MM.1S (cell line): Measurements from ENCODE around the gene SH3BP4.

Experiments used
- DNase-seq: peaks from one replicate; pipeline ENCODE4 v3.0.0-alpha.2; 2015
- H2AFZ ChIP-seq: fragments of 300-600 bp; sonication (generic); 2 replicates; pipeline ENCODE4 v1.6.0; 2016; ENCODE audit warnings: antibody characterized with exemption, low read length
- H3F3A ChIP-seq: fragments of 300-600 bp; sonication (generic); 2 replicates; pipeline ENCODE4 v1.6.1; 2016; ENCODE audit warnings: mild to moderate bottlenecking, antibody characterized with exemption, low read length, moderate library complexity, mixed read lengths; ENCODE audit not compliant: insufficient read depth
- H3K27ac ChIP-seq: fragments of 300-600 bp; sonication (generic); 2 replicates; pipeline ENCODE4 v1.5.1; 2016; ENCODE audit warnings: mild to moderate bottlenecking, low read length
- H3K27me3 ChIP-seq: fragments of 300-600 bp; sonication (generic); replicated peaks from 2 replicates; pipeline ENCODE4 v1.6.0; 2016; ENCODE audit warnings: low read length; ENCODE audit not compliant: insufficient read depth
- H3K36me3 ChIP-seq: fragments of 300-600 bp; sonication (generic); replicated peaks from 2 replicates; pipeline ENCODE4 v1.6.1; 2016; ENCODE audit warnings: mild to moderate bottlenecking, low read length, mixed read lengths; ENCODE audit not compliant: insufficient read depth
- H3K4me1 ChIP-seq: fragments of 300-600 bp; sonication (generic); 2 replicates; pipeline ENCODE4 v1.6.1; 2016; ENCODE audit warnings: low read length, mixed read lengths
- H3K4me2 ChIP-seq: fragments of 300-600 bp; sonication (generic); 2 replicates; pipeline ENCODE4 v1.6.0; 2016; ENCODE audit warnings: low read depth, low read length
- H3K4me3 ChIP-seq: fragments of 300-600 bp; sonication (generic); 2 replicates; pipeline ENCODE4 v1.5.1; 2016; ENCODE audit warnings: low read length, mixed read lengths
- H3K79me2 ChIP-seq: fragments of 300-600 bp; sonication (generic); 2 replicates; pipeline ENCODE4 v1.6.1; 2016; ENCODE audit warnings: mixed run types, low read length, mixed read lengths
- H3K9ac ChIP-seq: fragments of 300-600 bp; sonication (generic); 2 replicates; pipeline ENCODE4 v1.6.1; 2016; ENCODE audit warnings: low read length, mixed read lengths
- H3K9me2 ChIP-seq: fragments of 300-600 bp; sonication (generic); replicated peaks from 2 replicates; pipeline ENCODE4 v1.6.1; 2016; ENCODE audit warnings: mild to moderate bottlenecking, low read length, mixed read lengths; ENCODE audit not compliant: insufficient read depth
- H3K9me3 ChIP-seq: fragments of 300-600 bp; sonication (generic); replicated peaks from 2 replicates; pipeline ENCODE4 v1.6.1; 2016; ENCODE audit warnings: mild to moderate bottlenecking, low read length, mixed read lengths; ENCODE audit not compliant: insufficient read depth
- H4K20me1 ChIP-seq: fragments of 300-600 bp; sonication (generic); 2 replicates; pipeline ENCODE4 v1.6.1; 2016; ENCODE audit warnings: mild to moderate bottlenecking, low read length, moderate library complexity, mixed read lengths; ENCODE audit not compliant: insufficient read depth
- CTCF ChIP-seq: fragments of 300-600 bp; sonication (generic); IDR thresholded peaks from 2 replicates; pipeline ENCODE4 v1.5.1; 2016; ENCODE audit warnings: antibody characterized with exemption, low read length, mixed read lengths
- EZH2 ChIP-seq: fragments of 300-600 bp; sonication (generic); optimal IDR thresholded peaks from 2 replicates; pipeline ENCODE3; 2017; ENCODE audit warnings: low read depth, mild to moderate bottlenecking, antibody characterized with exemption, low read length, mixed read lengths
- EZH2phosphoT487 ChIP-seq: fragments of 300-600 bp; sonication (generic); IDR thresholded peaks from 2 replicates; pipeline ENCODE4 v1.6.1; 2018; ENCODE audit warnings: antibody characterized with exemption, low read length

Gene SH3BP4

GRCh38 chr2:234974501-234975385 is 22.9 kb downstream of the SH3BP4 start:
- no peaks in the 10 kb centered on the region for H3K4me1 ChIP-seq
- no peak overlapping the region for H2AFZ ChIP-seq
- H3K4me3 ChIP-seq, result no peak overlapping the region
- H3F3A ChIP-seq, result no peaks in the 10 kb centered on the region
- no peak for TF ChIP-seq EZH2
- no peak overlapping the region for H3K9ac ChIP-seq
- H3K4me2 ChIP-seq, result no peak overlapping the region
- no peaks in the 10 kb centered on the region for H3K9me3 ChIP-seq
- H3K36me3 ChIP-seq, result no peaks in the 10 kb centered on the region
- no peak overlapping the region for H3K27ac ChIP-seq
- H4K20me1 ChIP-seq, result no peaks in the 10 kb centered on the region
- H3K79me2 ChIP-seq, result no peaks in the 10 kb centered on the region
- DNase-seq, result no peak
- H3K9me2 ChIP-seq, result no peaks in the 10 kb centered on the region
- H3K27me3 ChIP-seq, result no peaks in the 10 kb centered on the region

- no peaks in the 10 kb centered on the region for H3K4me1 ChIP-seq
- TF ChIP-seq CTCF (no peak), EZH2 (no peak), EZH2phosphoT487 (no peak)
- H3K4me3 ChIP-seq, result no peak overlapping the region
- H3F3A ChIP-seq, result no peaks in the 10 kb centered on the region
- DNase-seq, result no peak
- no peaks in the 10 kb centered on the region for H3K9me2 ChIP-seq
- no peaks in the 10 kb centered on the region for H3K79me2 ChIP-seq
- no peaks in the 10 kb centered on the region for H3K27me3 ChIP-seq
- no peaks in the 10 kb centered on the region for H4K20me1 ChIP-seq
- H2AFZ ChIP-seq, result no peak overlapping the region
- H3K27ac ChIP-seq, result no peak overlapping the region
- no peak overlapping the region for H3K4me2 ChIP-seq
- H3K9me3 ChIP-seq, result no peaks in the 10 kb centered on the region
- H3K36me3 ChIP-seq, result no peaks in the 10 kb centered on the region
- H3K9ac ChIP-seq, result no peak overlapping the region
Observed at GRCh38 chr2:234975611-234976010, 23.8 kb downstream of the SH3BP4 start.

- H4K20me1 ChIP-seq, result no peaks in the 10 kb centered on the region
- no peaks in the 10 kb centered on the region for H3K9me2 ChIP-seq
- H3K9ac ChIP-seq, result no peak overlapping the region
- H3K4me1 ChIP-seq, result no peaks in the 10 kb centered on the region
- no peak overlapping the region for H3K4me2 ChIP-seq
- no peak for TF ChIP-seq CTCF
- TF ChIP-seq EZH2, result no peak
- no peak for TF ChIP-seq EZH2phosphoT487
- H3K27ac ChIP-seq, result no peak overlapping the region
- no peaks in the 10 kb centered on the region for H3K79me2 ChIP-seq
- no peak for DNase-seq
- H3K27me3 ChIP-seq, result no peaks in the 10 kb centered on the region
- no peak overlapping the region for H2AFZ ChIP-seq
- no peak overlapping the region for H3K4me3 ChIP-seq
- H3K9me3 ChIP-seq, result no peaks in the 10 kb centered on the region
- no peaks in the 10 kb centered on the region for H3K36me3 ChIP-seq
- H3F3A ChIP-seq, result no peaks in the 10 kb centered on the region
Observed at GRCh38 chr2:234976479-234977227, 24.8 kb downstream of the SH3BP4 start.
